DND-41 (cell line): ENCODE measurements around the gene PSTPIP2.

ENCODE experiments used
- ATAC-seq: fragments of 200-7000 bp; cut with Tn5 transposase; 3 replicates; pipeline ENCODE4 v1.9.1; 2021; ENCODE audit warnings: low read depth; ENCODE audit not compliant: insufficient read depth
- DNase-seq: peaks from one replicate; pipeline ENCODE4 v3.0.0-alpha.2; 2020
- H2AFZ ChIP-seq: 2 replicates; pipeline ENCODE4 v1.6.0; 2012; ENCODE audit warnings: low read depth, low read length
- H3K27ac ChIP-seq: 2 replicates; pipeline ENCODE4 v1.5.1; 2012; ENCODE audit warnings: low read length, inconsistent platforms
- H3K27me3 ChIP-seq: fragments of 200-600 bp; sonication (generic); 2 replicates; pipeline ENCODE4 v1.6.0; 2012; ENCODE audit warnings: low read length, mild to moderate bottlenecking, inconsistent platforms; ENCODE audit not compliant: insufficient read depth, poor library complexity
- H3K36me3 ChIP-seq: 2 replicates; pipeline ENCODE4 v1.5.1; 2012; ENCODE audit warnings: low read length, inconsistent platforms; ENCODE audit not compliant: insufficient read depth
- H3K4me1 ChIP-seq: 2 replicates; pipeline ENCODE4 v1.5.1; 2012; ENCODE audit warnings: mild to moderate bottlenecking, low read length; ENCODE audit not compliant: insufficient read depth
- H3K4me2 ChIP-seq: 2 replicates; pipeline ENCODE4 v1.6.0; 2012; ENCODE audit warnings: mild to moderate bottlenecking, moderate library complexity, low read length, inconsistent platforms; ENCODE audit not compliant: insufficient read depth
- H3K4me3 ChIP-seq, 2 experiments: fragments of 200-600 bp in 1 of 2; shearing (Covaris generic) in 1 of 2; 2 replicates each; pipeline ENCODE4 v1.5.1; 2012 to 2016; ENCODE audit warnings: inconsistent platforms in 2 of 2, low read length in 2 of 2, mild to moderate bottlenecking in 2 of 2, low read depth in 1 of 2, moderate library complexity in 1 of 2
- H3K79me2 ChIP-seq: 2 replicates; pipeline ENCODE4 v1.6.0; 2012; ENCODE audit warnings: low read length, inconsistent platforms; ENCODE audit not compliant: insufficient read depth
- H3K9ac ChIP-seq: 2 replicates; pipeline ENCODE4 v1.6.0; 2012; ENCODE audit warnings: low read depth, mild to moderate bottlenecking, inconsistent platforms, low read length, moderate library complexity
- H3K9me3 ChIP-seq: 2 replicates; pipeline ENCODE4 v1.5.1; 2012; ENCODE audit warnings: low read length, moderate library complexity, mild to moderate bottlenecking, inconsistent platforms; ENCODE audit not compliant: insufficient read depth, severe bottlenecking
- H4K20me1 ChIP-seq: 2 replicates; pipeline ENCODE4 v1.6.0; 2012; ENCODE audit warnings: low read length; ENCODE audit not compliant: insufficient read depth
- CTCF ChIP-seq: IDR thresholded peaks from 2 replicates; pipeline ENCODE4 v1.5.1; 2012; ENCODE audit warnings: borderline replicate concordance, low read length, moderate library complexity, mild to moderate bottlenecking; ENCODE audit not compliant: poor library complexity, severe bottlenecking; ENCODE audit errors: extremely low read depth
- EZH2 ChIP-seq: IDR thresholded peaks from 3 replicates; pipeline ENCODE4 v1.6.1; 2012; ENCODE audit warnings: borderline replicate concordance, low read depth, mild to moderate bottlenecking, moderate library complexity, low read length, inconsistent platforms; ENCODE audit not compliant: severe bottlenecking

PSTPIP2 gene

GRCh38 chr18:46070232-46070631 lies 1.8 kb downstream of the PSTPIP2 start:
- H3K27ac ChIP-seq = no peak overlapping the region

GRCh38 chr18:46069524-46069923 lies 2.5 kb downstream of the PSTPIP2 start:
- no peak overlapping the region for H3K9ac ChIP-seq
- no peaks in the 10 kb centered on the region for H3K9me3 ChIP-seq
- no peak overlapping the region for H2AFZ ChIP-seq
- no peak overlapping the region for H3K27ac ChIP-seq
- no peak overlapping the region for H3K4me3 ChIP-seq
- H3K4me1 ChIP-seq = no peaks in the 10 kb centered on the region
- H3K27me3 ChIP-seq = no peaks in the 10 kb centered on the region
- TF ChIP-seq CTCF = no peak
- TF ChIP-seq EZH2 = no peak
- no peaks in the 10 kb centered on the region for H3K36me3 ChIP-seq
- no peaks in the 10 kb centered on the region for H3K79me2 ChIP-seq
- DNase-seq (no peak), ATAC-seq (no peak)
- no peak overlapping the region for H3K4me2 ChIP-seq
- no peaks in the 10 kb centered on the region for H4K20me1 ChIP-seq

More at GRCh38 chr18:46070232-46070631, 1.8 kb downstream of the PSTPIP2 start:
- Histone ChIP-seq H3K4me1 (no peaks in the 10 kb centered on the region), H3K4me2 (no peak overlapping the region), H3K27me3 (no peaks in the 10 kb centered on the region), H3K9ac (no peak overlapping the region), H4K20me1 (no peaks in the 10 kb centered on the region), H3K36me3 (no peaks in the 10 kb centered on the region), H3K4me3 (no peak overlapping the region), H2AFZ (no peak overlapping the region), H3K9me3 (no peaks in the 10 kb centered on the region), H3K79me2 (no peaks in the 10 kb centered on the region)
- ATAC-seq = no peak
- TF ChIP-seq EZH2 (no peak), CTCF (no peak)
- DNase-seq = no peak

- H3K9me3 ChIP-seq = no peaks in the 10 kb centered on the region
- no peak overlapping the region for H3K27ac ChIP-seq
- no peak overlapping the region for H3K4me2 ChIP-seq
- TF ChIP-seq EZH2 (no peak), CTCF (no peak)
- no peak overlapping the region for H3K9ac ChIP-seq
- H3K4me3 ChIP-seq = no peak overlapping the region
- DNase-seq = no peak
- H2AFZ ChIP-seq = no peak overlapping the region
- no peaks in the 10 kb centered on the region for H3K27me3 ChIP-seq
- no peaks in the 10 kb centered on the region for H4K20me1 ChIP-seq
- H3K79me2 ChIP-seq = no peaks in the 10 kb centered on the region
- H3K4me1 ChIP-seq = no peaks in the 10 kb centered on the region
- ATAC-seq = no peak
- H3K36me3 ChIP-seq = no peaks in the 10 kb centered on the region
These were observed 3.3 kb downstream of the PSTPIP2 start for GRCh38 chr18:46068763-46069162.
